ENCODE results near the gene LPAR3.

The LPAR3 gene

GRCh38 chr1:84839544-84839943, 53.5 kb downstream of the LPAR3 start:
- no peaks in the 10 kb centered on the region for H3K9me3 ChIP-seq (ENCODE audit: insufficient read depth, low read length)
- DNase-seq (ENCODE audit: low read depth, low spot score): no peak
- H3K36me3 ChIP-seq (ENCODE audit: insufficient read depth, insufficient read length, low read length): no peaks in the 10 kb centered on the region
- no peak overlapping the region for H3K4me3 ChIP-seq (ENCODE audit: insufficient read length, low read depth)
- H3K9ac ChIP-seq (ENCODE audit: insufficient read length, low read depth): no peak overlapping the region
- H3K27me3 ChIP-seq (ENCODE audit: insufficient read depth, insufficient read length): no peaks in the 10 kb centered on the region
- no peaks in the 10 kb centered on the region for H3K4me1 ChIP-seq (ENCODE audit: insufficient read depth, insufficient read length)
- no peak for TF ChIP-seq YY1 (IDR thresholded peaks at IDR 0.05; ENCODE audit: insufficient read depth, insufficient read length)
- TF ChIP-seq ZNF274 (IDR thresholded peaks at IDR 0.05; ENCODE audit: low read depth, low read length): no peak
- no peak for TF ChIP-seq SUZ12 (IDR thresholded peaks at IDR 0.05; ENCODE audit: extremely low read depth, insufficient read depth, insufficient read length)

GRCh38 chr1:84836145-84836544, 56.9 kb downstream of the LPAR3 start:
- peaks cover 4% of the 10 kb centered on the region for H3K36me3 ChIP-seq (ENCODE audit: insufficient read depth, insufficient read length, low read length)
- no peak overlapping the region for H3K4me3 ChIP-seq (ENCODE audit: insufficient read length, low read depth)
- no peaks in the 10 kb centered on the region for H3K4me1 ChIP-seq (ENCODE audit: insufficient read depth, insufficient read length)
- no peaks in the 10 kb centered on the region for H3K9me3 ChIP-seq (ENCODE audit: insufficient read depth, low read length)
- no peak for DNase-seq (ENCODE audit: low read depth, low spot score)
- no peak overlapping the region for H3K9ac ChIP-seq (ENCODE audit: insufficient read length, low read depth)
- TF ChIP-seq ZNF274 (IDR thresholded peaks at IDR 0.05; ENCODE audit: low read depth, low read length) (no peak), SUZ12 (IDR thresholded peaks at IDR 0.05; ENCODE audit: extremely low read depth, insufficient read depth, insufficient read length) (no peak), YY1 (IDR thresholded peaks at IDR 0.05; ENCODE audit: insufficient read depth, insufficient read length) (no peak)
- H3K27me3 ChIP-seq (ENCODE audit: insufficient read depth, insufficient read length): no peaks in the 10 kb centered on the region

GRCh38 chr1:84835169-84835568, 57.8 kb downstream of the LPAR3 start:
- H3K9ac ChIP-seq (ENCODE audit: insufficient read length, low read depth): no peak overlapping the region
- H3K9me3 ChIP-seq (ENCODE audit: insufficient read depth, low read length): no peaks in the 10 kb centered on the region
- H3K27me3 ChIP-seq (ENCODE audit: insufficient read depth, insufficient read length): no peaks in the 10 kb centered on the region
- TF ChIP-seq SUZ12 (IDR thresholded peaks at IDR 0.05; ENCODE audit: extremely low read depth, insufficient read depth, insufficient read length) (no peak), ZNF274 (IDR thresholded peaks at IDR 0.05; ENCODE audit: low read depth, low read length) (no peak), YY1 (IDR thresholded peaks at IDR 0.05; ENCODE audit: insufficient read depth, insufficient read length) (no peak)
- peaks cover 6% of the 10 kb centered on the region for H3K36me3 ChIP-seq (ENCODE audit: insufficient read depth, insufficient read length, low read length)
- no peak for DNase-seq (ENCODE audit: low read depth, low spot score)
- no peak overlapping the region for H3K4me3 ChIP-seq (ENCODE audit: insufficient read length, low read depth)
- H3K4me1 ChIP-seq (ENCODE audit: insufficient read depth, insufficient read length): no peaks in the 10 kb centered on the region

DNA sequence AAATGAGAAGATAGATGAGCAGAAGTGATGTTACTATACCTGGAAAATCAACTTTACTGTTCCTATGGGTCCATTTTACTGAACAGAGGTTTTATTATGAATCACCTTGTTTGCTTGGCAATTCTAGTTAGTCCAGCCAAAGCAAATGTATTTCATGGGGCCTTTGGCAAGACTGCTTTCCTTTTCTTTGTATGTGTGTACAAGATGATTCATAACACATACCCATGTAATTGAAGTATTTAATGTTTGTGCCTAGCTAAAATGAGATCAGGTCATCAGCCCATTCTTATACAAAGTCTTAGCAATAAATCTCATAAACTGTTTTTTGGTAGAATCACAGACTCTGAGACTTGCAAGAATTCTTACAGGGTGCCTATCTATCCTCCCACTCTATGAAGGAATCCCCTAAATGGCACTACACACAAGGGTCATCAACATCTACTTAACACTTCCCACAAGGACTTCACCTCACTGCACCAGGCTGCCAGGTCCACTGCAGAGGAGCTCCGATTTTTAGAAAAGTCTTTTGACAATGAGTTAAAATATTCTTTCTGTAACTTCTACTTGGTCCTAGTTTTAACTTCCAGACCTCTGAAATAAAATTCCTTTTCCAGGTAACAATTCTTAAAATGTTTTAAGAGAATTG, 58.5 kb downstream of the LPAR3 start:
- DNase-seq (ENCODE audit: low read depth, low spot score): no peak
- TF ChIP-seq YY1 (IDR thresholded peaks at IDR 0.05; ENCODE audit: insufficient read depth, insufficient read length) (no peak), SUZ12 (IDR thresholded peaks at IDR 0.05; ENCODE audit: extremely low read depth, insufficient read depth, insufficient read length) (no peak)
- no peaks in the 10 kb centered on the region for H3K27me3 ChIP-seq (ENCODE audit: insufficient read depth, insufficient read length)
- peaks cover 6% of the 10 kb centered on the region for H3K36me3 ChIP-seq (ENCODE audit: insufficient read depth, insufficient read length, low read length)
- H3K9ac ChIP-seq (ENCODE audit: insufficient read length, low read depth): no peak overlapping the region
- no peaks in the 10 kb centered on the region for H3K4me1 ChIP-seq (ENCODE audit: insufficient read depth, insufficient read length)
- H3K9me3 ChIP-seq (ENCODE audit: insufficient read depth, low read length): no peaks in the 10 kb centered on the region
- H3K4me3 ChIP-seq (ENCODE audit: insufficient read length, low read depth): no peak overlapping the region

GRCh38 chr1:84833194-84833593, 59.8 kb downstream of the LPAR3 start:
- Histone ChIP-seq H3K9ac (ENCODE audit: insufficient read length, low read depth) (no peak overlapping the region), H3K27me3 (ENCODE audit: insufficient read depth, insufficient read length) (no peaks in the 10 kb centered on the region), H3K9me3 (ENCODE audit: insufficient read depth, low read length) (no peaks in the 10 kb centered on the region), H3K4me1 (ENCODE audit: insufficient read depth, insufficient read length) (no peaks in the 10 kb centered on the region), H3K4me3 (ENCODE audit: insufficient read length, low read depth) (no peak overlapping the region), H3K36me3 (ENCODE audit: insufficient read depth, insufficient read length, low read length) (peaks cover 6% of the 10 kb centered on the region)
- TF ChIP-seq ZNF274 (IDR thresholded peaks at IDR 0.05; ENCODE audit: low read depth, low read length) (no peak), SUZ12 (IDR thresholded peaks at IDR 0.05; ENCODE audit: extremely low read depth, insufficient read depth, insufficient read length) (no peak), YY1 (IDR thresholded peaks at IDR 0.05; ENCODE audit: insufficient read depth, insufficient read length) (no peak)
- DNase-seq (ENCODE audit: low read depth, low spot score): no peak

DNA sequence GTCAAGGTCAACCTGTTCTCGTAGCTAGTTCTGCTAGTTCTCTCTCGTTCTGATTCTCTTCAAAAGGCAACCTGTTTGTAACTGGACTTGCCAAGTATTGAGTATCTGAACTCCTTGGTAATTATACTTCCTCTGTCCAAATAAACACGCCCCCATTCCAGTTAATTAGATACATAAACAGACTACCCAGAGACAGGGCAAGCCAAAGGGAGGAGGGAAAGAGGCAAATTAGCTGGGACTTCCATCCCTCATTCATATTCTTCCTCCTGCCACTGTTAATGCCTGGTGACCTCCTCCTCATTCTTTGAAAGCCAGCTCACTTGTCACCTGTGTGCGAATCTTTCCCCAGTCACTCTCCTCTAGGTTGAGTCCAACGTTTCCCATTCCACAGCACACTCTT, 62.9 kb downstream of the LPAR3 start:
- Histone ChIP-seq H3K36me3 (ENCODE audit: insufficient read depth, insufficient read length, low read length) (peaks cover 6% of the 10 kb centered on the region), H3K4me3 (ENCODE audit: insufficient read length, low read depth) (no peak overlapping the region), H3K27me3 (ENCODE audit: insufficient read depth, insufficient read length) (no peaks in the 10 kb centered on the region), H3K4me1 (ENCODE audit: insufficient read depth, insufficient read length) (no peaks in the 10 kb centered on the region), H3K9ac (ENCODE audit: insufficient read length, low read depth) (no peak overlapping the region), H3K9me3 (ENCODE audit: insufficient read depth, low read length) (no peaks in the 10 kb centered on the region)
- TF ChIP-seq ZNF274 (IDR thresholded peaks at IDR 0.05; ENCODE audit: low read depth, low read length) (no peak), YY1 (IDR thresholded peaks at IDR 0.05; ENCODE audit: insufficient read depth, insufficient read length) (no peak), SUZ12 (IDR thresholded peaks at IDR 0.05; ENCODE audit: extremely low read depth, insufficient read depth, insufficient read length) (no peak)
- DNase-seq (ENCODE audit: low read depth, low spot score): no peak

- DNase-seq (ENCODE audit: low read depth, low spot score): no peak
- TF ChIP-seq ZNF274 (IDR thresholded peaks at IDR 0.05; ENCODE audit: low read depth, low read length) (no peak), YY1 (IDR thresholded peaks at IDR 0.05; ENCODE audit: insufficient read depth, insufficient read length) (no peak), SUZ12 (IDR thresholded peaks at IDR 0.05; ENCODE audit: extremely low read depth, insufficient read depth, insufficient read length) (no peak)
- Histone ChIP-seq H3K36me3 (ENCODE audit: insufficient read depth, insufficient read length, low read length) (peaks cover 3% of the 10 kb centered on the region), H3K9me3 (ENCODE audit: insufficient read depth, low read length) (no peaks in the 10 kb centered on the region), H3K9ac (ENCODE audit: insufficient read length, low read depth) (no peak overlapping the region), H3K4me3 (ENCODE audit: insufficient read length, low read depth) (no peak overlapping the region), H3K4me1 (ENCODE audit: insufficient read depth, insufficient read length) (no peaks in the 10 kb centered on the region), H3K27me3 (ENCODE audit: insufficient read depth, insufficient read length) (no peaks in the 10 kb centered on the region)
Measured at GRCh38 chr1:84827976-84828375, 65.0 kb downstream of the LPAR3 start.

All from NT2/D1 (cell line).